Activated B cell treated with CpG ODN at 0.5 μM for 24 hours (primary cell): ENCODE measurements around the gene EVX1. TPM values are rescaled to one million over a fixed set of nuclear protein-coding genes. Genes with fewer than 3 reads are reported as not detected.
A peak's percentile ranks its signal among the peaks of the same experiment; 100 is the strongest.

Source experiments
- ATAC-seq: fragments of 200-7000 bp; cut with Tn5 transposase; one replicate; pipeline ENCODE4 v1.10.0; 2021; ENCODE audit warnings: low read depth, mild to moderate bottlenecking, moderate library complexity
- CTCF ChIA-PET: fragments of 350-600 bp; sonication (Branson Sonifier 250); formaldehyde crosslinking; loops from one replicate; lab custom pipeline; 2021; ENCODE audit warnings: antibody characterized with exemption; lab: Charles Lee
- POLR2A ChIA-PET: fragments of 350-600 bp; sonication (Branson Sonifier 250); formaldehyde crosslinking; loops from one replicate; lab custom pipeline; 2021; ENCODE audit warnings: antibody characterized with exemption; lab: Charles Lee
- DNase-seq: peaks from one replicate; pipeline ENCODE4 v3.0.0; 2022
- H3K27ac Mint-ChIP-seq: one replicate; pipeline ENCODE4 v1.8.0; 2020; ENCODE audit warnings: mixed read lengths
- H3K27me3 Mint-ChIP-seq: one replicate; pipeline ENCODE4 v1.8.0; 2021; ENCODE audit warnings: mixed read lengths
- H3K36me3 Mint-ChIP-seq: one replicate; pipeline ENCODE4 v1.8.0; 2021; ENCODE audit warnings: low read depth, mixed read lengths
- H3K4me1 Mint-ChIP-seq: one replicate; pipeline ENCODE4 v1.8.0; 2021; ENCODE audit warnings: mixed read lengths
- H3K4me3 Mint-ChIP-seq: one replicate; pipeline ENCODE4 v1.8.0; 2020; ENCODE audit warnings: mild to moderate bottlenecking, mixed read lengths
- H3K9me3 Mint-ChIP-seq: one replicate; pipeline ENCODE4 v1.8.0; 2020; ENCODE audit warnings: mixed read lengths
- intact Hi-C: fragments of 100-400 bp; cut with micrococcal nuclease; formaldehyde crosslinking; loops from one replicate; pipeline ENCODE4 v1.15.1; 2024
- total RNA-seq: library from RNA; stranded (reverse); gene quantifications from 2 replicates; pipeline ENCODE4 v1.2.3, GENCODE V29; 2022
- TF ChIP-seq, protein P1 (sequence below): fragments of 200-600 bp; IDR thresholded peaks from one replicate; pipeline ENCODE4 v1.8.0; 2022; ENCODE audit warnings: antibody characterized with exemption, mild to moderate bottlenecking

Gene EVX1
- total RNA-seq, 1 donor from 2014 or later: not detected

DNA sequence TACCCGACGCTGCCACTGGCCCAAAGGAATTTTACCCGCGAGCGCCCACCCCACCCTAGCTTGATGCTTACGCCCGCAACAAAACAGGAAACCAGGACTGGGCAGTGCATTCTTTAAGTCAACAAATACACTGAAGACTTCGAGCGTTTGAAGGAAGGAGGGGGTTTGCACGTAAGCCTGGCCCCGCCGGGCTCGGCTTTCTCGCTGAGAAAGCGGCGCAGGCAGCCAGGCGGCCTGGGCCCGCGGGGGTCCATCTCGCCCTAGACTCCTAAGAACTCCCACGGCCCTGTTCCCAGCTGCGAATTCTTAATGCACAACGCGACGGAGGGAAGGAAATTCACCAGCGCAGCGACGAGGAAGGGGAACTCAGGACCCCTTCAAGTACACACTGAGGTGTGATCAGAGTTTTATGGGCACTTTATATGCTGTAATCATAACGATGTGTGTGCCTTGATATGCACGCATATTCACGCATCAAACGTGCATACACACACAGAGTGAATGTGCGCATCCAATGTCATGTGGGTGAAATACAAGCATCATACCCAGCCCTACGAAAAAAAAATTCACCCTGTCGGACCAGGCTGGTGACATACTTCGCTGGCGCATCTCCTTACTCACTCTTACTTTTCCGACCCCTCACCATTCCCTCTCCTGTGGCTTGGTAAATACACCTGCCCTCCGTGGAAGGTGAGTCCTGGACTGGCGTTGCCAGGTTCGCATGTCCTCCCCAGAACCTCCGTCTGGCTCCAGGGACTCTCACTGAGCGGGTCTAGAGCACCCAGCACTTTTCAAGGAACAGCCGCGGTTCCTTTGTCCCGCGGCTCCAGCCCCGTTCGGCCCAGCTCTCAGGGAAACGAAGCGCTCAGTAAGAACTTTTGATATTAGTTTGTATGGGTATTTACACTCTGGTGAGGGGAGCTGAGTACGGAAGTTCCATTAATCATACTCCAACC lies 37.0 kb upstream of the EVX1 start:
- DNase-seq (no peak), ATAC-seq (no peak)
- peak overlapping the region; percentile 26 for H3K27ac Mint-ChIP-seq
- ChIA-PET POLR2A (no interaction called here), CTCF (interaction anchor here (0.7 to 1.8 kb wide), 2 partner anchors 11 to 569 kb away, joined by 3 to 5 read pairs; no protein-coding TSS in a partner anchor)
- intact Hi-C loops: no loop called here
- H3K4me3 Mint-ChIP-seq: no peak overlapping the region
- peaks cover 30% of the 10 kb centered on the region for H3K4me1 Mint-ChIP-seq
- H3K9me3 Mint-ChIP-seq: no peaks in the 10 kb centered on the region
- H3K36me3 Mint-ChIP-seq: no peaks in the 10 kb centered on the region
- peaks cover 85% of the 10 kb centered on the region for H3K27me3 Mint-ChIP-seq
- TF ChIP-seq, protein P1, sequence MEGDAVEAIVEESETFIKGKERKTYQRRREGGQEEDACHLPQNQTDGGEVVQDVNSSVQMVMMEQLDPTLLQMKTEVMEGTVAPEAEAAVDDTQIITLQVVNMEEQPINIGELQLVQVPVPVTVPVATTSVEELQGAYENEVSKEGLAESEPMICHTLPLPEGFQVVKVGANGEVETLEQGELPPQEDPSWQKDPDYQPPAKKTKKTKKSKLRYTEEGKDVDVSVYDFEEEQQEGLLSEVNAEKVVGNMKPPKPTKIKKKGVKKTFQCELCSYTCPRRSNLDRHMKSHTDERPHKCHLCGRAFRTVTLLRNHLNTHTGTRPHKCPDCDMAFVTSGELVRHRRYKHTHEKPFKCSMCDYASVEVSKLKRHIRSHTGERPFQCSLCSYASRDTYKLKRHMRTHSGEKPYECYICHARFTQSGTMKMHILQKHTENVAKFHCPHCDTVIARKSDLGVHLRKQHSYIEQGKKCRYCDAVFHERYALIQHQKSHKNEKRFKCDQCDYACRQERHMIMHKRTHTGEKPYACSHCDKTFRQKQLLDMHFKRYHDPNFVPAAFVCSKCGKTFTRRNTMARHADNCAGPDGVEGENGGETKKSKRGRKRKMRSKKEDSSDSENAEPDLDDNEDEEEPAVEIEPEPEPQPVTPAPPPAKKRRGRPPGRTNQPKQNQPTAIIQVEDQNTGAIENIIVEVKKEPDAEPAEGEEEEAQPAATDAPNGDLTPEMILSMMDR: no peak

DNA sequence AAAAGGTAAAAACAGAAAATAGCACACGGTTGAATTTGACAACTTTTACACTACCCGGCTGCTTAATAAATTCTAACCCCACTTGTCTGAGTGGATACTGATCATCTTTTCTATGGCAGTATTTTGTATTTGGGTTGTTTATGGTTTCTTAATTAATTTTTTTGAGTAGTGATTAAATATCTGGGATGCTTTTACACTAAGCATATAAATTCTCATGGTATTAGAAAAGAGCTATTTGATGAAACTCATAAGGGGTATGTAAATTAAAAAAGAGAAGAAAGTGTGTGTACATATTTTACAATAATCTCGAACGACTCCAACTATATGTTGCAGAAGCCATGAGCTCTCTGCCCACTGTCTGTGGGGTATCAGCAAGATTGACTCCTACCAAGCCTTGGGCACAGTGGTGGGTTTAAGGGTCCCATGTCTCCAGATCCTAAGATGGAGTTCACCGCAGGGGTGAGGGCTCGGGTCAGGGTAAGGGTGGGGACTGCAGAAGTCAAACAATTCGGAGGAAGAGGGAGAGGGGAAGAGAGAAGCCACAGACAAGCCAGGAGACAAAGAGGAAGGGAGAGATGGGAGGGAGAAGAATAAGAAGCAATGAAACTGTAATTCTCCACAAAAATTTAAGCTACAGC lies 35.1 kb upstream of the EVX1 start:
- DNase-seq: no peak
- peaks cover 16% of the 10 kb centered on the region for H3K4me1 Mint-ChIP-seq
- ChIA-PET POLR2A (no interaction called here), CTCF (interaction anchor here (1.2 to 4.2 kb wide), 3 partner anchors 10 to 713 kb away, joined by 3 to 26 read pairs (median 8); no protein-coding TSS in a partner anchor)
- H3K4me3 Mint-ChIP-seq: no peak overlapping the region
- intact Hi-C loops: no loop called here
- H3K27me3 Mint-ChIP-seq: peaks cover 82% of the 10 kb centered on the region
- TF ChIP-seq, protein P1: no peak
- no peaks in the 10 kb centered on the region for H3K9me3 Mint-ChIP-seq
- no peak for ATAC-seq
- no peak overlapping the region for H3K27ac Mint-ChIP-seq
- H3K36me3 Mint-ChIP-seq: no peaks in the 10 kb centered on the region

DNA sequence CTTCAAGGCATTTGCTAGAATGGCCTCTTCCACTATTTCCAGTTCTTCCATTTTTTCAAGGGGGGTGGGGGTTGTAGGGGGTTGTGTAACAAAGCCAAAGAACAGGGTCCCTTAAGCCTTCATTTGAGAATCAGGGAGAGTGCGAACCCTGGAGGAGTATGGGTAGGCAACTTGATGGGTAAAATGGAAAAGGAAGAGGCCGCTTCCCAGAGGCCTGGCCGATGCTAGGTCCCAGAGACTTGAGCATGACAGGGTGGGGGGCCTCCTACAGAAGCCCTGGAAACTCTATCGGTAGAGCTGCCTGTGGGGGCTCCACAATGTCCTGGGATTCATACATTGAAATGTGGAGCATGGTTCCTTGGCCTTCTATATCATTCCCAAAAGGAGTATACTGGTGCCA lies 33.6 kb upstream of the EVX1 start:
- CTCF ChIA-PET: interaction anchor here (1.0 to 4.2 kb wide), 5 partner anchors 365 to 1418 kb away, joined by 3 to 26 read pairs (median 5); no protein-coding TSS in a partner anchor
- Mint-ChIP-seq H3K27ac (no peak overlapping the region), H3K27me3 (peaks cover 82% of the 10 kb centered on the region), H3K4me3 (no peak overlapping the region), H3K4me1 (peaks cover 16% of the 10 kb centered on the region), H3K9me3 (no peaks in the 10 kb centered on the region), H3K36me3 (no peaks in the 10 kb centered on the region)
- DNase-seq: no peak
- no peak for ATAC-seq
- POLR2A ChIA-PET: no interaction called here
- TF ChIP-seq, protein P1: no peak
- intact Hi-C loops: no loop called here

DNA sequence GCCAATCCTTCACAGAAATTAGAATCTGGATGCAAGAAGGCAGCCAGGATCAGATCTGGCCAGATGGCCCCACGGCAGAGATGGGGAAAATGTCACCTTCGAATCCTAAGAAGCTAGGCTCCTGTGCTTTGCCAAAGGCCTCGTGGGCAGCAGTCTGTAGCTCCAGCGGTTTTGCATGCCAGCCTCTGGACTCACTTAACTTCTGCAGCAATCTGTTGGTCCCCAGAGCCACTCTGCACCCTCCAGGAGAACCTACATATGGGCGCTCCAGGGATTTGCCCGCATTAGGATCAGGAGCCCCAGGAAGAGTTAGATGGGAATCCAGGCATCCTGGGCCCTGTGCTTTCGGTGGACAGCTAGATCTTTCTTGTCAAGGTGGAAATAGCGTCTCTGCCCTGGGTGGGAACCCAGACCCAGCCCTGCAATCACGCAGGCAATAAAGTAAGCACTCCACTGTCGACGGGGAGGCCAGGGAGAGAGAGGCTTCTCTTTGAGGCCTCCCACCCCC lies 32.6 kb upstream of the EVX1 start:
- POLR2A ChIA-PET: no interaction called here
- CTCF ChIA-PET: interaction anchor here (0.9 to 4.2 kb wide), 10 partner anchors 12 to 1417 kb away, joined by 3 to 26 read pairs (median 5); no protein-coding TSS in a partner anchor
- DNase-seq (no peak), ATAC-seq (no peak)
- Mint-ChIP-seq H3K36me3 (no peaks in the 10 kb centered on the region), H3K27ac (no peak overlapping the region), H3K4me1 (peaks cover 16% of the 10 kb centered on the region), H3K27me3 (peaks cover 79% of the 10 kb centered on the region), H3K9me3 (no peaks in the 10 kb centered on the region), H3K4me3 (peak overlapping the region; percentile 64)
- intact Hi-C loops: loop anchor here (1.0 to 5.0 kb wide), 6 partner anchors 15 to 887 kb away; no protein-coding TSS in a partner anchor
- TF ChIP-seq, protein P1: no peak
